Measurements from ENCODE around the gene PDE6H.

The PDE6H gene

GRCh38 chr12:14972816-14973215 lies at the start of gene PDE6H:
Gene PDE6H (plus strand): TSS chr12:14973042. CDS start chr12:14978013, 4,971 bp downstream.
- DNase-seq: no peak

DNA sequence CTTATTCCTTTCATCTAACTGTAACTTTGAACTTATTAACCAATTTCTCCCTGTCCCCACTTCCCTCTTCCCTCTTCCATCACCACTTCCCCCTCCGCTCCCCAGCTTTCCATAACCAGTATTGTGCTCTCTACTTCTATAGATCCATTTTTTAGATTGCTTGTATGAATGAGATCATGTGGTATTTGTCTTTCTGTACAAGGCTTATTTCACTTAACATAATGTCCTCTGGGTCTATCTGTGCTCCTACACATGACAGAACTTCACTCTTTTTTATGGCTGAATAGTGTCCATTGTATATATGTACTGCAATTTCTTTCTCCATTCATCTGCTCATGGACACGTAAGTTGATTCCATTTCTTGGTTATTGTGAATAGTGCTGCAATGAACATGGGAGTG lies 48.9 kb upstream of the PDE6H start:
- no peak for DNase-seq

- no peak for DNase-seq
Observed at GRCh38 chr12:14924541-14924940, 48.3 kb upstream of the PDE6H start.

DNA sequence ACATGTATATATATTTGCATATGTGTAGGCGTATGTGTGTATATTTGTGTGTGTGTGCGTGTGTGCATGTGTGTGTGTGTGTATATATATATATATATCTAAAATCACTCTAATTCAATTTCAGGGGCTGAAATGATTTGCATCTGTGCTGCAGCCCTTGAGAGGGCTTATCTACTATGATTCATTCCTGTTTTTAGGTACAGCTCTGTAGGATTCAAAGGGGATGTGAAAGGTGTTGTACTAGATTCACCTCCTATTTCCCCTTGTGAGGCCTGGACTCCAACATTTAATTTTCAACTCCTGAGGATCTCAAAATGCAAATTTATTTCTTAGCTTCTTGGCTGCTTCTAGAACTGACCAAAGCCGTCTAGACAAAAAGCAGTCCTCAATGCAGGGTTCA lies 45.6 kb upstream of the PDE6H start:
- no peak for DNase-seq

DNA sequence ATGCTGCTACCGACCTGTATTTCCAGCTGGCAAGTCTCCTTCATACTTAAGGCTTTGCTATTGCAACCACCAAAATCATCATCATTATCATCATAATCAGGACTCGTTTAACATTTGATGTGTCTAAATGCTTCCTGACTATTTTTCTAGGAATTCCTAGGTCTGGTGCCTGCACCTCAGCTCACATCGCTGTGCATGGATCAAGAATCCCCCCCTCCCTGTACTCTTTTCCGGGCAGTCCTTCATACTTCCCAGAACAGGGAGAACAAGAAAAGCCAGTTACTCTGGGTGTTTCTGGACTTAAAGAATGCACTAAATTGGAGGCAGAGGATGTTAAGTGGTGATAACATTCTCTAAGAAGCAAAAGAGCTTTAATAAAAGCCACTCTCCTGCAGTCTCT lies 43.9 kb upstream of the PDE6H start:
- peak in 2 of 3 experiments; percentile 34 to 76 for DNase-seq

DNA sequence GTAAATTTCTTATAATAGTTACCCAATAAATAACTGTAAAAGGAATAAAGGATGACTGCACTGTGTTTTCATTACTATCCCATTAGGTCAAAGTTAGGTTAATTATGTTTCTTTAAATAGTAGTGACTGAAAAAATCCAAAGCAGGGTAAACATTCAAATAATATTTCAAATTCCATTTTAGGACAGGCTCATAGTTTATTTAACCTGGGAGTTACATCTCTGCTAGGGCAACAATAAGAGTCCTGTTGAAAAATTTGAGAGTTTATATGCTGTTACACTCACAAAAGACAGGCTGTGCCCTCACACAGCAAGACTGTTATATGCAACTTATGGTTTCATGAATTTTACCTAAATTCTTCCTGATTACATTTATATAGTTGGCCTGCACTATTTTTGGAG lies 42.5 kb upstream of the PDE6H start:
- no peak for DNase-seq

DNA sequence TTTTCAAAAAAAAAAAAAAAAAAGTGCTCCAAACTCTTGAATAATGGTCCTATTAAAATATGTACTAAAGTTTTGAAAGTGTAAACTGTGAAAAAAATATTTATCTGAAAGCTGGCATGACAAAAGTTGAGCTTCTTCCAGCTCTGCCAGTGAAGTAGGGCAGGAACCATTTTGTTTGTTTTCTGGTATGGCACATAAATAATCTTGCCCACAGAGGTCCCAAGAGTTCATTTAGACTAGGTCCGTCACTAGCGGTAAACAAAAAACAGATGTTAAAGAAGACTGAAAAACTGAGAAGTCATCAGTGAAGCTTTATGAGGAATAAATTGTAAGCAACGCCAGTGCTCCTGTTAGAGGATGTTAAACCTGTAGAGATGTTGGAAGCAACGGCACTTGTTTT lies 41.5 kb upstream of the PDE6H start:
- no peak for DNase-seq

DNA sequence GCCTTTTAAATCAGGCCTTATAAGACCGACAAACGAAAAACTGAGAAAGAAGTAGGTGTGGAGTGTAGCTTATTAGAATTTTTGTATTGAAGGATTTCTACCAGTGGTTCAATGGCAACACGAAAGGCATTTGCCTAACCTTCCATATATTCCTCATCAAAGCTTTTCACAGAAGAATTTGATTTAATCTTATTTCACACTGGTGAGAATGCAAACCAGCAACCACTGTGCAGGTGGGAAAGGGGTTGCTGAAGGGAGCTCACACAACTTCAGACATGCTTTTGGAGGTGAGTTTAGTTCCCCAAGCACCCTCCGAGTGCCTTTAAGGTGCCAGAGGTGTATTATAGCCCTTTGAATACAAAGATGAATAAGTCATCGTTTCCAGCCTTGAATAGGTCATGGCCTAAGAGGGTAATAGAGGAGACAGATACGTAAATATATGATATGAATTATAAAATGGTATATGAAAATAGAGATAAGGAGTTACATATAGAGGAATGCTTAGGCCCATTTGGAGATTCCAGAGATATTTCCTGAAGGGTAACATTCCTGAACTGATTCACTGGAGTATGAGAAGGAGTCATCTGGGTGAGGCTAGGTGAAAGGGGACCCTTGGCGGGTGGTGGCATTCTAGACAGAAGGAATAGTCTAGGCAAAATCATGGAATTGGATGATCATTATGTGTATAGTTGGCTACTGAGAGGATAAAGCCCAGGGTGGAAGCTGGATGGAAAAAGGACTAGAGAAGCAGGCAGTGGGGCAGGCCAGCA lies 40.9 kb upstream of the PDE6H start:
- no peak for DNase-seq

GRCh38 chr12:14934511-14934910 lies 38.3 kb upstream of the PDE6H start:
- no peak for DNase-seq

- no peak for DNase-seq
Observed at GRCh38 chr12:14935031-14935430, 37.8 kb upstream of the PDE6H start.

DNA sequence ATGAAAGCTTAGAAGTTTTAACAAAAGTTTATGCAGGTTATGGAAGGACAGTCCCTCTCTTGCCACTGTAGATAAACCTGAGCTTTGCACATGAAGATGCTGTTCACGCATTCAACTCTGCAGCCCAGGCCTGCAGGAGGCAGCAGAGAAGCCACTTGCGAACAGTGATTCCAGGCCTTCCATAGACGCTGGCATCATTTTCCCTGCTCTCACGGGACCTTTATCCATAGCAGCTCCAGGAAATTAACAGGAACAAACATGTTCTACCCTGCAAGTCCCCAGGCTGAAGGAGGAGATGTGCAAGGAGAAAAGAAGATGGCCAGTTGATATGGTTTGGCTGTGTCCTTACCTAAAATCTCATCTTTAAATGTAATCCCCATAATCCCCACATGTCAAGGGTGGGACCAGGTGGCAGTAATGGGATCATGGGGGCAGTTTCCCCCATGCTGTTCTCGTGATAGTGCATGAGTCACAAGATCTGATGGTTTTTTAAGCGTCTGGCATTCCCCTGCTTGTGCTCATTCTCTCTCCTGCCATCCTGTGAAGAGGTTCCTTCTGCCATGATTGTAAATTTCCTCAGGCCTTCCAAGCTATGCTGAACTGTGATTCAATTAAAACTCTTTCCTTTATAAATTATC lies 36.5 kb upstream of the PDE6H start:
- no peak for DNase-seq

GRCh38 chr12:14937014-14937413 lies 35.8 kb upstream of the PDE6H start:
- DNase-seq: no peak

GRCh38 chr12:14937689-14938088 lies 35.2 kb upstream of the PDE6H start:
- DNase-seq: no peak

GRCh38 chr12:14938301-14938700 lies 34.5 kb upstream of the PDE6H start, which contains the start of gene ERP27:
Gene ERP27 (minus strand): TSS chr12:14938537. CDS start chr12:14938508, 29 bp downstream.
- no peak for DNase-seq

DNA sequence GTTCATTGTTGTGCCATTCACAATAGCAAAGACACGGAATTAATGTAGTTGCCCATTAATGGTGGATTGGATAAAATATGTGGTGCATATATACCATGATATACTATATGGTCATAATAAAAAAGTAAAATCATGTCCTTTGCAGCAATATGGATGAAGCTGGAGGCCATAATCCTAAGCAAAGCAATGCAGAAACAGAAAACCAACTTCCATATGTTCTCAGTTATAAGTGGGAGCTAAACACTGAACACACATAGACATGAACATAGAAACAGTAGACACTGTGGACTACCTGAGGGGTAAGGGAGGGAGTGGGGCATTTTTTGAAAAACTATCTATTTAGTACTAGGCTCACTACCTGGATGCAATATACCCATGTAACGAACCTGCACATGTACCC lies 31.5 kb upstream of the PDE6H start:
- DNase-seq: no peak

DNA sequence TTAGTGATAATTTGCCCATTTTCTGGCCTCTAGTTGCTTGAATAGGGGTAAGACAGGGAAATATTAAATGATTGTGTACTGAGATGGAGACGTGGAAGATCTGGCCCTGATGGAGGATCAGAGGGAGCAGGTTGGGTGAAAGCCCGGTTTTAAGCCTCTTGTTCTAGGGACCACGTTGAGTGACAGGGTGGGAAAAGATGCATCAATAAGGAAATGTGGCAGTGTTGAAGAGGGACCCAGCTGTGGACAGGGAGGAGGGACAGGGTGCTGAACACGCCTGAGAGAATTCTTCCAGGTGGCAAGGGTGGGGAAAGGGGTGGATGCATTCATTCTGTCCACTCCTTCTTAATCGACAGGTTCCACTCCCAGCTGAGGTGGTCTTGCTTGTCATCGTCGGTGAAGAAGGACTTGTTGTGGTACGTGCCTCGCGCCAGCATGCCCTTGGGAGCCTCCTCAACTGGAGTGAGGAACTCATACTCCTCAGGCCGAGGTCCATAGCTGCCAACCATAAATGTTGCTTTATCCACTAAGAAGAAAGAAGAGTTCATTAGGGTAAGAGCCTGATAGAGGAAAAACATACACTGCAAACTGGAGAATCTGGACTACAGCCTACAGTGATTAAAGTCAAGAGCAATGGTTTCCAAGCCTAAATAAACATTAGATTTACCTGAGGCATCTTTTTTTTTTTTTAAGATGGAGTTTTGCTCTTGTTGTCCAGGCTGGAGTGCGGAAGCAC lies 30.5 kb upstream of the PDE6H start:
- DNase-seq: no peak

DNA sequence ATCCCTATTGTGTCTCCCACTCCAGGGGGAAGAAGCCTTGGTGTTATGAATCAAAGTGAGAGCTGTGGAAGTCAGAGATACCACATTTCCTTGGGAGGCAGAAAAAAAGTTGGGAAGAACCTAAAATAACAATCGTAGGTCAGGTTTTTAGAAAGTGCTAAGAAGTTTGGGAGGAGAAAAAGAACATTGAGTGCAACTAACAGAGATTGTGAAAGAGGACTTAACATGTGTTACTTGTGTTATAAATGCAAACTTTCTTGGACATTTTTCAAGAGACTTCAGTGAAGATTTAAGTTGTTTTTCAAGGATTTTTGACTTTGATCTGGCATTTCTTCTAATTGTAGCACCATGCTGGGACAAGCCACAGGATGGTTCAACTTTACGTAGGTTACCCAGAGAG lies 26.7 kb upstream of the PDE6H start:
- DNase-seq: no peak

- DNase-seq: no peak
Observed at GRCh38 chr12:14946861-14947260, 26.0 kb upstream of the PDE6H start.

DNA sequence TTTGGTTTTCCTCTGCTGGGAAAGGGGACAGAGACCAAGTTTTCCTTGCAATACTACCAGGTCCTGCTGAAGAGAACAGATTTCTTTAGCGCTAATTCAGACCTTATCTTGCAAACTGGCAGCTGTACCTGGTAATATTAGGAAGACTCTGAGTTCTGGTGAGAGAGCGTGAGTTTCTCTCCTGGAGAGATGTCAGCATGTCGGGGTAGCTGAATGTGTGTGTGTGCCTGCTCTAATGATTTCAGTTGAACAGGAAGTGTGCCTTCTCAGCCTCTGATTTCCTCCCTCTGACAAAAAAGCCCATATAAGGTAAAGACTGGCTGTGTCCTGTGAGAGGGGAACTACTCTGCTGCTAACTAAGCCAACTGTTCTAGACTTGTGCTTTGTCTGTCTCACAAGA lies 24.2 kb upstream of the PDE6H start:
- DNase-seq: peak in 1 of 3 experiments; percentile 34

DNA sequence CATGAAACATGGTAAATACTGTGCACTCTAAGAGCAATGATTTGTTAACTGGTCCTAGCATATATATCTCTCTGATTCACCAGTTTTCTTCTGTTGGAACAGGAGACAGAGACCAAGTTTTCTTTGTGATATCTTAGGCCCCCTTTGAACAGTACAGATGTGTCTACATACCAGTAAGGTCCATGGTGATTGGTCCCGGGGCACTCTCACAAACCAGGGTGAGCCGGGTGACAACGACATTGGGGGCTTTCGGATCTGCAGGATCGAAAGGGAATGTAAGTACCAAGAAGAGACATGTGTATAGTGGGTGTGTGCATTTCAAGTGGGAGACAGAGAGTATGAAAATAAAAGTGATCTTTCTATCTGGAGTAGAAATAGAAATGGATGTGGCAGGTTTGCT lies 23.2 kb upstream of the PDE6H start:
- no peak for DNase-seq

DNA sequence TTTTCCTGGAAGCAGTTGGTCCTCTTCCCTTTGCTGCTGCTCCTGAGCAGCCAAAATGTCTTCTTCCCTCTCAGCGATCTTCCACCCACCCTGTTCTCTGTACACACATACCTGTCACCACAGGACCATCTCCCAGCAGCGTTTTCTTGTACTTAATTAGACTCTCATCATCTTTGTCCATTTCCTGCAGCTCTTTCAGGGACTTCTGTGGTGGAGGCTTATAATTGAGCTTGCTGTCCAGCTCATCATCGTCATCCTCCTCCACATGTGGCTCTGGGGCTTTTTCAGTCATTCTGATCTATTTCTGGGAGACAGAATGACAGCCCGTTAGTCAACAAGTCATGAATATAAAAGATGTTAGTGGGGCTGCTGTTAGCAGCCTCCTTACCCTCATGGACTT lies 22.4 kb upstream of the PDE6H start:
- no peak for DNase-seq

- no peak for DNase-seq
Observed at GRCh38 chr12:14950982-14951746, 21.7 kb upstream of the PDE6H start.

GRCh38 chr12:14951851-14952250 lies 21.0 kb upstream of the PDE6H start:
- no peak for DNase-seq
